Mononuclear cell (primary cell): ENCODE data around the gene EIF3I. TPM values are rescaled to one million over a fixed set of nuclear protein-coding genes. Genes with fewer than 3 reads are reported as not detected.

Experiments used
- H3K27me3 ChIP-seq: 2 replicates; pipeline ENCODE4 v1.6.0; 2011; ENCODE audit warnings: low read length, control low read depth; ENCODE audit not compliant: insufficient read depth
- H3K4me1 ChIP-seq: 2 replicates; pipeline ENCODE4 v1.5.1; 2011; ENCODE audit warnings: mild to moderate bottlenecking, low read length, control low read depth; ENCODE audit not compliant: insufficient read depth
- H3K4me3 ChIP-seq: 2 replicates; pipeline ENCODE4 v1.5.1; 2011; ENCODE audit warnings: mild to moderate bottlenecking, low read length, moderate library complexity
- H3K9me3 ChIP-seq: 2 replicates; pipeline ENCODE4 v1.5.1; 2011; ENCODE audit warnings: low read depth, mild to moderate bottlenecking, control low read depth, low read length
- total RNA-seq: library from RNA; depleted of rRNA; stranded (reverse); fragments of >200 nt; gene quantifications from one replicate; pipeline ENCODE4 v1.2.3, GENCODE V29; 2012

Gene EIF3I
- total RNA-seq, 1 donor, result 122 TPM

GRCh38 chr1:32192220-32192948, 29.8 kb upstream of the EIF3I start:
- H3K4me1 ChIP-seq, result peaks cover 20% of the 10 kb centered on the region
- H3K27me3 ChIP-seq, result no peaks in the 10 kb centered on the region
- no peaks in the 10 kb centered on the region for H3K9me3 ChIP-seq
- no peak overlapping the region for H3K4me3 ChIP-seq

- no peak overlapping the region for H3K4me3 ChIP-seq
- no peaks in the 10 kb centered on the region for H3K9me3 ChIP-seq
- no peaks in the 10 kb centered on the region for H3K27me3 ChIP-seq
- H3K4me1 ChIP-seq, result peaks cover 27% of the 10 kb centered on the region
Observed at GRCh38 chr1:32194984-32195383, 27.2 kb upstream of the EIF3I start.

- H3K4me1 ChIP-seq, result peaks cover 30% of the 10 kb centered on the region
- H3K9me3 ChIP-seq, result no peaks in the 10 kb centered on the region
- no peaks in the 10 kb centered on the region for H3K27me3 ChIP-seq
- H3K4me3 ChIP-seq, result no peak overlapping the region
Observed at GRCh38 chr1:32195531-32195930, 26.7 kb upstream of the EIF3I start.

- Histone ChIP-seq H3K4me3 (no peak overlapping the region), H3K4me1 (peaks cover 36% of the 10 kb centered on the region)
Observed at GRCh38 chr1:32195972-32196823, 26.0 kb upstream of the EIF3I start.

GRCh38 chr1:32197074-32197473, 25.1 kb upstream of the EIF3I start:
- peaks cover 45% of the 10 kb centered on the region for H3K4me1 ChIP-seq
- H3K27me3 ChIP-seq, result no peaks in the 10 kb centered on the region
- H3K4me3 ChIP-seq, result no peak overlapping the region
- H3K9me3 ChIP-seq, result no peaks in the 10 kb centered on the region

More at GRCh38 chr1:32195972-32196823, 26.0 kb upstream of the EIF3I start:
- no peaks in the 10 kb centered on the region for H3K9me3 ChIP-seq
- no peaks in the 10 kb centered on the region for H3K27me3 ChIP-seq

- Histone ChIP-seq H3K4me3 (no peak overlapping the region), H3K27me3 (no peaks in the 10 kb centered on the region), H3K9me3 (no peaks in the 10 kb centered on the region), H3K4me1 (peaks cover 52% of the 10 kb centered on the region)
Observed at GRCh38 chr1:32197837-32198236, 24.4 kb upstream of the EIF3I start.

- Histone ChIP-seq H3K27me3 (no peaks in the 10 kb centered on the region), H3K4me3 (no peak overlapping the region), H3K4me1 (peaks cover 53% of the 10 kb centered on the region), H3K9me3 (no peaks in the 10 kb centered on the region)
Observed at GRCh38 chr1:32198237-32199042, 23.8 kb upstream of the EIF3I start.

GRCh38 chr1:32199043-32199716, 23.0 kb upstream of the EIF3I start:
- Histone ChIP-seq H3K4me3 (no peak overlapping the region), H3K9me3 (no peaks in the 10 kb centered on the region), H3K4me1 (peaks cover 53% of the 10 kb centered on the region), H3K27me3 (no peaks in the 10 kb centered on the region)

GRCh38 chr1:32199717-32200072, 22.5 kb upstream of the EIF3I start:
- Histone ChIP-seq H3K9me3 (no peaks in the 10 kb centered on the region), H3K4me3 (no peak overlapping the region), H3K4me1 (peaks cover 51% of the 10 kb centered on the region), H3K27me3 (no peaks in the 10 kb centered on the region)

GRCh38 chr1:32200226-32201010, 21.8 kb upstream of the EIF3I start, which contains the start of gene CCDC28B:
TSS of gene CCDC28B (plus strand) at chr1:32200595. CDS start at chr1:32201936, 1,341 bp downstream.
- Histone ChIP-seq H3K9me3 (no peaks in the 10 kb centered on the region), H3K4me3 (peak within 1 kb of the TSS; percentile 55), H3K27me3 (no peaks in the 10 kb centered on the region), H3K4me1 (peaks cover 51% of the 10 kb centered on the region)

DNA sequence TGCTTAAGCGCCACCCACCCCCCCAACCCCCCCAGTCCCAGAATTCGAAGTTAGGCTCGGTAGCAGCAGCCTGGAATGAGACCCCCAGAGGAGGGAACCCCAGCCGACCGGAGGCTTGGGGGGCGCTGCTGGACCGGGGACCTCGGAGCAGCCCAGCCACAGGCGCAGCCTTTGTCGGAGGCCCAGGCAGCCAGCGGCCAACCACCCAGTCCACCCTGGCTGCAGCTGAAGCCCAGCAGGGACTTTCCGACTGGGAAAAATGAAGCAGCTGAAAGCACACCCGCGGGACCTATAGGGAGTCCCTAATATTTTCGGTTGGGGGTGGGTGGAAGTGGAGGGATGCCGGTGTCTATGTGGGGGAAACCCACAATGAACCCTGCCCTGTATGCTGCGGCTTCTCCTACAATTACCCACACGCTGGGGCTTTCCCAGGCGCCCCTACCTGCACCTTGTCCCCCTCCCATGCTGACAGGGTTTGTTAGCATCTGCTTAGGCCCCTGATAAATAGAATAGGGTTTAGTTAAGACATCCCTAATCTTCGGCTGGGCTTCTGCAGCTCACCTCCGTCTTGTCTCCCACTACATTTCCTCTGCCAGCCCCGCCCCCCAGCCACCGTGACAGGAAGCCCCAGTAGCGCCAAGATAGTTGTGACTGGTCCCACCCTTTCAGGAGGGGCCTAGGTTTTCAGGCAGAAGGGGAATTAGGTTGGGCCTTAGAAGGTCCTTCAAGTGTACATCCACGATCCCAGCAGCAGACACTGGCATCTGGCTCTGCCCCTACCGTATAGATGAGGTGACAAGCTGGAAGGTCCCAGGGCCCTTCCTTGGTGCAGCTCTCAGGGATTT, 21.0 kb upstream of the EIF3I start:
- H3K9me3 ChIP-seq, result no peaks in the 10 kb centered on the region
- no peaks in the 10 kb centered on the region for H3K27me3 ChIP-seq
- H3K4me3 ChIP-seq, result peak overlapping the region; percentile 55
- H3K4me1 ChIP-seq, result peaks cover 50% of the 10 kb centered on the region

- peaks cover 52% of the 10 kb centered on the region for H3K4me1 ChIP-seq
- peak overlapping the region; percentile 49 for H3K4me3 ChIP-seq
- no peaks in the 10 kb centered on the region for H3K27me3 ChIP-seq
- H3K9me3 ChIP-seq, result no peaks in the 10 kb centered on the region
Observed at GRCh38 chr1:32204943-32205361, 17.3 kb upstream of the EIF3I start.
